Colon (tissue), 2 donors: ENCODE results near the gene MICALL1.
"Not testable (repeated sequence)": the region's sequence is repeated elsewhere in the genome, so short reads cannot be mapped to it uniquely, and the experiment has no call there.

ENCODE experiments used
- FAIRE-seq: peaks from 2 replicates; lab custom pipeline; 2012; peaks lifted over from hg19 to GRCh38; lab: Jason Lieb, UNC
- donor health status: control.
- donor health status: control.

Gene MICALL1

GRCh38 chr22:37927637-37927936 is 21.5 kb downstream of the MICALL1 start:
- no peak for FAIRE-seq

GRCh38 chr22:37929390-37929789 is 23.3 kb downstream of the MICALL1 start:
- FAIRE-seq: no peak

- no peak for FAIRE-seq
Observed at GRCh38 chr22:37930270-37930951, 24.3 kb downstream of the MICALL1 start.

DNA sequence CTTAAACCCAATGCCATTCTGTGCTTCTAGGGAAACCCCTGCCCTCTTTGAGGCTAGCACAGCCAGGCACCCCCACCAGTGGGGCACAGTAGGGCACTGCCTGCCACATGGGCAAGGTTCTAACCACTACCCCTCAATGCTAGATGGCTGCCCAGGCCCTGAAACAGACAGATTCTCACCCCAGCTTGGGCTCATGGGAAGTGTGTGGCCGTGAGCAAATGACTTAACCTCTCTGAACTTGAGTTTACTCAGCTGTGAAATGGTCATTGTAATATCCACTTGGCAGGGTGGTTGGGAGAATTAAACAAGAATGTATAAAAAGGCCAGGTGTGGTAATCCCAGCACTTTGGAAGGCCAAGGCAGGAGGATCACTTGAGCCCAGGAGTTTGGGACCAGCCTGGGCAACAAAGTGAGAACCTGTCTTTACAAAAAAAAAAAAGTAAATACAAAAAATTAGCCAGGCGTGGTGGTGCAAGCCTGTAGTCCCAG is 24.9 kb downstream of the MICALL1 start:
- no peak for FAIRE-seq

DNA sequence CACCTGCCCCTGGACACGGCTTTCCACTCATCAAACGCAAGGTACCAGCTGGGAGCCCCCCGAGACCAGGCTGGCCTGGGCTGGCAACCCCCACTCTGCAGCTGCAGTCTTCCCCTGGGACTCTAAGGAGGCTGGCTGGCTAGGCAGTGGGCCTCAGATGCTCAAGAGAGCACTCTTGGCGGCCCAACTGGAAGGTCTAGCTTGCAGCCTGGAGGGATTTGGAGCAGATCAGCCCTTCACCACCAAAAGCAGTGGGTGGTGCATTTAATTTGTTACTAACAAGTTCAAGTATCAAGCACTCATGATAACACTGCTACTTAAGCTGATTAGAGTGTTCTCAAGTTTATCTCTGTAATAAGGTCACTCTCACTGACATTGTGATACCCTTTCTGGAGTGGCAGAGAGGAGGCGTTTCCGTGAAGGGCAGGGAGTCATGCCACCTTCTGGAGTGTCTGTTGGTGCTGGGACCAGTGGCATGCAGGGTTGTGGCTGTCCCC is 25.8 kb downstream of the MICALL1 start:
- FAIRE-seq: no peak

DNA sequence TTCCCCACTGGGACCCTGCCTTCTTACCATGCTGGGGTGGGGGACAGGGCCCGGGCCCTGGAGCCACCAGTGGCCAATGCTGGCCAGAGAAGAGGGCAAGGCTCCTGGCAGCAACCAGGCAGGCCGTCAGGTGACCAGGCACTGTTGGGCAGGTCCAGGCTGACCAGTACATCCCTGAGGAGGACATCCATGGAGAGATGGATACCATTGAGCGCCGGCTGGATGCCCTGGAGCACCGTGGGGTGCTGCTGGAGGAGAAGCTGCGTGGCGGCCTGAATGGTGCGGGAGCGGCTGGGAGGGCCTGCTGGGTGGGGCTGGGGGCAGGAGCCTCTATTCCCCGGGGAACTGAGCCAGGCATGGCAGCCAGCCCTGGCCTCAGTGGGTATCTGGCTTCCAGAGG is 26.3 kb downstream of the MICALL1 start:
- FAIRE-seq: no peak

- no peak for FAIRE-seq
Observed at GRCh38 chr22:37932821-37933578, 26.9 kb downstream of the MICALL1 start.

- FAIRE-seq: no peak
Observed at GRCh38 chr22:37933711-37934376, 27.7 kb downstream of the MICALL1 start.

DNA sequence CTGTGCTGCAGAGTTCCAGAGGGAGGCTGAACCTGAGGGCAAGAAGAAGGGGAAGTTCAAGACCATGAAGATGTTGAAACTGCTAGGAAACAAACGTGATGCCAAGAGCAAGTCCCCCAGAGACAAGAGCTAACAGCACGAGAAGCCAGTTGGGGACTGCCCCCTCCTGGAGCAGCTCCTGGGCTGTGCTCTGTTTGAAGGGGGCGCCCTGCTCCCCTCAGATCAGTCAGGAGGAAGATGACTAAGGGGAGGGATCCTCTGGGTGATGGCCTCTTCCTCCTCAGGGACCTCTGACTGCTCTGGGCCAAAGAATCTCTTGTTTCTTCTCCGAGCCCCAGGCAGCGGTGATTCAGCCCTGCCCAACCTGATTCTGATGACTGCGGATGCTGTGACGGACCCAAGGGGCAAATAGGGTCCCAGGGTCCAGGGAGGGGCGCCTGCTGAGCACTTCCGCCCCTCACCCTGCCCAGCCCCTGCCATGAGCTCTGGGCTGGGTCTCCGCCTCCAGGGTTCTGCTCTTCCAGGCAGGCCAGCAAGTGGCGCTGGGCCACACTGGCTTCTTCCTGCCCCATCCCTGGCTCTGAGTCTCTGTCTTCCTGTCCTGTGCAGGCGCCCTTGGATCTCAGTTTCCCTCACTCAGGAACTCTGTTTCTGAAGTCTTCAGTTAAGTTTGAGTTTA is 34.7 kb downstream of the MICALL1 start:
- FAIRE-seq: no peak

DNA sequence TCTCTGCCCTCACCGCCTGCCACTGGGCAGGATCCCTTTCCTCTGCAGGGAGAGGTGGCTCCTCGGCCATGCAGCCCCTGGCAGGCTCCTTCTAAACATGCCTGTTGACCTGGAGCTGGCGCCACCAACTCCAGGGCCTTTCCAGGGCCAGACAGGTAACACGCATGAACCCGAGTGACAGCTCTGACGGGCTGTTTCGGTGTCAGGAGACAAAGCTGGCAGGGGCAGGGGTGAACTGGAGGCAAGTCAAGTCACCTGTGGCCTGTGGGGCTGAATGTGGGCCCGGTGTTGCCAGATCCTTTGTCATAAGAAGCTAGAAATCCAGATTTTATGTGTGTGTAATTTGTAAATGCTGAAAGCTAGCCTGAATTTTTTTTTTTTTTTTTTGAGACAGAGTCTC is 36.0 kb downstream of the MICALL1 start:
- FAIRE-seq: no peak

GRCh38 chr22:37943136-37943824 is 37.2 kb downstream of the MICALL1 start:
- no peak for FAIRE-seq

- FAIRE-seq: no peak
Observed at GRCh38 chr22:37943825-37944198, 37.7 kb downstream of the MICALL1 start.

DNA sequence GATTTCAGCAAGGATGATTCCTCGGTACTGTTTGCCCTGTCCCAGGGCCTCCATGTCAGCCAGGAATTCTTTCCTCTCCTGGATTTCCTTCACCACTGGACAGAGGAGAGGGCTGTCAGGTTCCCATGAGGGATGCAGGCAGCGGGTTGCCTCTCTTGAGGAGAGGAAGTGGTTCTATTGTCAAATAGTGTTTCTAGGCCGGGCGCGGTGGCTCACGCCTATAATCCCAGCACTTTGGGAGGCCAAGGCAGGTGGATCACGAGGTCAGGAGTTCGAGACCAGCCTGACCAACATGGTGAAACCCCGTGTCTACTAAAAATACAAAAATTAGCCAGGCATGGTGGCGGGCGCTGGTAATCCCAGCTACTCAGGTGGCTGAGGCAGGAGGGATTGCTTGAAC is 38.3 kb downstream of the MICALL1 start:
- FAIRE-seq: not testable (repeated sequence)

DNA sequence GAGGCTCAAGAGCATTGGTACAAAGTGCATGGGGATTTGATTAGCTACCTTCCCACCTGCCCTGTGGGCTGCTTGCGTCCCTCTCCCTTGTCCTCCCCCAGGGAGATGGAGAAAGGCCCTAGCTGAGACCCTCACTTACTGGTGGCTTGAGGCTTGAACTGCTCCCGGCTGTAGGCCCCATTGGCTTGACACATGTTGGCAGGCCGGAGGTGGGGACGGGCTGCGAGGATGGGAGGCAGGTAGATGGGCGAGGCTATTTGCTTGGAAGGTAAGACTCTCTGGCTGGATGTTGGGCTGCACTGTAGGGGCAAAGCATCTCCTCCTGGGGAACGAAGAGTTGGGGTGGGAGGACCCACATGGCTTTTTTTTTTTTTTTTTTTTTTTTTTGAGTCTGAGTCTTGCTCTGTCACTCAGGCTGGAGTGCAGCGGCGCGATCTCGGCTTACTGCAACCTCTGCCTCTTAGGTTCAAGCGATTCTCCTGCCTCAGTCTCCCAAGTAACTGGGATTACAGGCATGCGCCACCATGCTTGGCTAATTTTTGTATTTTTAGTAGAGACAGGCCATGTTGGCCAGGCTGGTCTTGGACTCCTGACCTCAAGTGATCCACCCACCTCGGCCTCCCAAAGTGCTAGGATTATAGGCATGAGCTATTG is 41.2 kb downstream of the MICALL1 start:
- FAIRE-seq: not testable (repeated sequence)

GRCh38 chr22:37951305-37951704 is 45.2 kb downstream of the MICALL1 start:
- FAIRE-seq: no peak

- not testable (repeated sequence) for FAIRE-seq
Observed at GRCh38 chr22:37952629-37953028, 46.5 kb downstream of the MICALL1 start.

GRCh38 chr22:37953062-37953436 is 47.0 kb downstream of the MICALL1 start:
- no peak for FAIRE-seq

DNA sequence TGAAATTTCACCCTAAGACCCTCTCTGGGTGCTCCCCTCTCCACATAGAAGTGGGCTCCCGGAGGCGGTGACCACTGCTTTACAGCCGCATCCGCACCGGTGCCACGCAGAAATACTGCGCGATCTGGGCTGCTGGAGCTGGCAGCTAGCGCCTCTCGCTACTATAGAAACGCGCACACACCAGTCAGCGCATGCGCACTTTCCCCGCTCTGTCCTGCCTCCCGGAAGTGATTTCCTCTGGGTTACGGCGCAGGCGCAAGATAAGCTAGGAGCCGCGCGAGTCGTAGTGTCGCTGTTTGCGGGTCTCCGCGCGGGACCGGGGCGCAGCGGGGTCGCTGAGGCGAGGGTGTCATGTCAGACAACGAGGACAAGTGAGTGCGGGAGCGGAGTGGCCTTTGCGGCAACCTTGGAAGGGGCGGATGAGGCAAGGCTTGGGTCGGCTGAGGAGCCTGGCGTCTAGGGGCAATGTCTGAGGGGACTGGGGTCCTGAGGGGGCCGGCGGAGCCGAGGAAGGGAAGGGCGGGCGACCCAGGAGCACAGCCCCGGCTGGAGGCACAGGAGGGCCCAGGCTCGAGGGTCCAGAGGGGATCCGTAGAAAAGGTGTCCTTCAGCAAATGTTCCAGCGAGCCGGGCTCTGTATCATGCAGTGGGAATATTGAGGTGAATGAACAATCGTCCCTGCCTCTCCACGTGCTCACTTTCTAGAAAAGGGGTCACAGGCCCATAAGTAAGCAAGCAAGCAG is 47.5 kb downstream of the MICALL1 start, which contains the start of the genes C22orf23 and POLR2F:
C22orf23 (minus strand) TSS at position 165 of the 743 bp plus-strand sequence. CDS start 452 bp downstream, outside the sequence.
POLR2F (plus strand) TSS at position 263 of the 743 bp plus-strand sequence; CDS start at position 352, 89 bp downstream.
- FAIRE-seq: no peak

- FAIRE-seq: no peak
Observed at GRCh38 chr22:37954686-37955085, 48.6 kb downstream of the MICALL1 start.

DNA sequence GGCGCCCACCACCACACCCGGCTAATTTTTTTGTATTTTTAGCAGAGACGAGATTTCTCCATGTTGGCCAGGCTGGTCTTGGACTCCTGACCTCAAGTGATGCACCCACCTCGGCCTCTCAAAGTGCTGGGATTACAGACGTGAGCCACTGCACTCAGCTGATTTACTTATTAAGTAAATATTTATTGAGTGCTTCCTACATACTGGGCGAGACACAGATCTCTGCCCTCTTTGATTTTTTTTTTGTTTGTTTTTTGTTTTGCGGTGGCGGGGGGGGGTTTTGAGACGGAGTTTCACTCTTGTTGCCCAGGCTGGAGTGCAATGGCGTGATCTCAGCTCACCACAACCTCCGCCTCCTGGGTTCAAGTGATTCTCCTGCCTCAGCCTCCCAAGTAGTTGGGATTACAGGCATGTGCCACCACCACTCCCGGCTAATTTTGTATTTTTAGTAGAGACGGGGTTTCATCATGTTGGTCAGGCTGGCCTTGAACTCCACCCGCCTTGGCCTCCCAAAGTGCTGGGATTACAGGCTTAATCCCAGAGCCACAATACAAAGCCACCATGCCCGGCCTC is 49.8 kb downstream of the MICALL1 start:
- not testable (repeated sequence) for FAIRE-seq
